B cell (primary cell): ENCODE measurements around the gene KCNK1. TPM values are rescaled to one million over a fixed set of nuclear protein-coding genes. Genes with fewer than 3 reads are reported as not detected.

Source experiments
- ATAC-seq: fragments of 200-7000 bp; cut with Tn5 transposase; one replicate; pipeline ENCODE4 v1.10.0; 2021; ENCODE audit warnings: low read depth, mild to moderate bottlenecking, moderate number of reproducible peaks, moderate library complexity
- CTCF ChIA-PET: fragments of 350-600 bp; sonication (Branson Sonifier 250); formaldehyde crosslinking; loops from one replicate; lab custom pipeline; 2021; ENCODE audit warnings: antibody characterized with exemption, inconsistent platforms; lab: Charles Lee
- POLR2A ChIA-PET: fragments of 350-600 bp; sonication (Branson Sonifier 250); formaldehyde crosslinking; loops from one replicate; lab custom pipeline; 2021; ENCODE audit warnings: antibody characterized with exemption; lab: Charles Lee
- DNase-seq: peaks from one replicate; pipeline ENCODE4 v3.0.0; 2013
- H2AFZ ChIP-seq: 2 replicates; pipeline ENCODE4 v1.6.1; 2012; ENCODE audit warnings: mild to moderate bottlenecking, low read depth, low read length; ENCODE audit not compliant: insufficient read depth, poor library complexity, severe bottlenecking
- H3K27ac ChIP-seq, 2 donors: 1 replicate in 1 of 2; 2 replicates in 1 of 2; pipeline ENCODE4 v1.5.1; 2012 to 2013; ENCODE audit warnings: low read length in 2 of 2, mild to moderate bottlenecking in 2 of 2, moderate library complexity in 1 of 2
- H3K27me3 ChIP-seq, 4 experiments: fragments of 200-600 bp in 1 of 4; sonication (generic) in 1 of 4; replicated peaks in 1 of 4; 1 replicate in 2 of 4; 2 replicates in 2 of 4; pipeline versions ENCODE4 v1.6.1 to v1.7.0; 2013 to 2016; ENCODE audit warnings: low read length in 3 of 4, mild to moderate bottlenecking in 2 of 4, mixed read lengths in 1 of 4, moderate library complexity in 1 of 4; ENCODE audit not compliant: insufficient read depth in 4 of 4, control insufficient read depth in 3 of 4; ENCODE audit errors: control extremely low read depth in 1 of 4
- H3K36me3 ChIP-seq, 2 experiments: replicated peaks in 1 of 2; 1 replicate in 1 of 2; 2 replicates in 1 of 2; pipeline versions ENCODE4 v1.6.1 to v1.7.1; 2013; ENCODE audit warnings: low read length in 1 of 2; ENCODE audit not compliant: insufficient read depth in 2 of 2, control insufficient read depth in 1 of 2; ENCODE audit errors: control extremely low read depth in 1 of 2, extremely low read depth in 1 of 2
- H3K4me1 ChIP-seq, 2 donors: fragments of 200-600 bp in 1 of 2; sonication (generic) in 1 of 2; 1 replicate in 1 of 2; 2 replicates in 1 of 2; pipeline versions ENCODE4 v1.5.1 to v1.6.1; 2013 to 2017; ENCODE audit warnings: low read length in 2 of 2; ENCODE audit not compliant: control insufficient read depth in 2 of 2, insufficient read depth in 2 of 2
- H3K4me2 ChIP-seq: replicated peaks from 2 replicates; pipeline ENCODE3; 2012; ENCODE audit warnings: mild to moderate bottlenecking, low read depth, low read length; ENCODE audit not compliant: poor library complexity, severe bottlenecking
- H3K4me3 ChIP-seq, 5 experiments: fragments of 200-600 bp in 1 of 5; sonication (generic) in 1 of 5; 1 replicate in 3 of 5; 2 replicates in 2 of 5; pipeline versions ENCODE4 v1.5.1 to v1.7.0; 2011 to 2016; ENCODE audit warnings: low read length in 4 of 5, mild to moderate bottlenecking in 4 of 5, low read depth in 2 of 5, control low read depth in 1 of 5, moderate library complexity in 1 of 5; ENCODE audit not compliant: insufficient read depth in 1 of 5; ENCODE audit errors: control extremely low read depth in 1 of 5, extremely low read depth in 1 of 5
- H3K79me2 ChIP-seq: fragments of 200-600 bp; sonication (generic); one replicate; pipeline ENCODE4 v1.6.0; 2016; ENCODE audit warnings: low read length; ENCODE audit not compliant: control insufficient read depth, insufficient read depth
- H3K9ac ChIP-seq: fragments of 200-600 bp; sonication (generic); 2 replicates; pipeline ENCODE4 v1.6.1; 2017; ENCODE audit warnings: mild to moderate bottlenecking, low read length, moderate library complexity
- H3K9me3 ChIP-seq, 3 donors: one replicate each; pipeline versions ENCODE4 v1.6.1 to v1.7.1; 2013; ENCODE audit warnings: low read length in 2 of 3; ENCODE audit not compliant: control insufficient read depth in 2 of 3, insufficient read depth in 1 of 3; ENCODE audit errors: control extremely low read depth in 1 of 3
- H4K20me1 ChIP-seq: 2 replicates; pipeline ENCODE4 v1.6.0; 2012; ENCODE audit warnings: mild to moderate bottlenecking, low read length; ENCODE audit not compliant: insufficient read depth, control insufficient read depth, poor library complexity, severe bottlenecking
- H3K27ac Mint-ChIP-seq: one replicate; pipeline ENCODE4 v1.8.0; 2021; ENCODE audit warnings: mixed read lengths
- H3K27me3 Mint-ChIP-seq: one replicate; pipeline ENCODE4 v1.8.0; 2021; ENCODE audit warnings: mixed read lengths
- H3K4me1 Mint-ChIP-seq: one replicate; pipeline ENCODE4 v1.8.0; 2021; ENCODE audit warnings: mixed read lengths
- H3K4me3 Mint-ChIP-seq: one replicate; pipeline ENCODE4 v1.8.0; 2021; ENCODE audit warnings: mixed read lengths
- H3K9me3 Mint-ChIP-seq: one replicate; pipeline ENCODE4 v1.8.0; 2022; ENCODE audit warnings: mixed read lengths; ENCODE audit not compliant: insufficient read depth
- EZH2 ChIP-seq: IDR thresholded peaks from 2 replicates; pipeline ENCODE4 v1.6.1; 2012; ENCODE audit warnings: borderline replicate concordance, low read depth, mild to moderate bottlenecking, moderate library complexity, low read length; ENCODE audit not compliant: insufficient read depth, poor library complexity, severe bottlenecking
- WGBS: methylation state at CpG from one replicate; pipeline ENCODE4 v1.1.5; 2013; ENCODE audit warnings: missing lambda C conversion rate; ENCODE audit not compliant: insufficient coverage; 5-methylcytosine and 5-hydroxymethylcytosine counted together
- intact Hi-C: fragments of 100-400 bp; cut with micrococcal nuclease; formaldehyde crosslinking; loops from one replicate; pipeline ENCODE4 v1.10.0; 2022
- polyA plus RNA-seq: library from polyadenylated mRNA; depleted of rRNA; stranded (reverse); fragments of >200 nt; gene quantifications from 2 replicates; pipeline ENCODE4 v1.2.3, GENCODE V29; 2012
- total RNA-seq, 2 donors: library from RNA; stranded (reverse); fragments of 120-200 nt in 1 of 2; gene quantifications; 1 replicate in 1 of 2; 2 replicates in 1 of 2; pipeline versions ENCODE4 v1.2.3 to v1.2.4, GENCODE V29; 2013 to 2022
- TF ChIP-seq, protein P1 (sequence below): fragments of 200-600 bp; IDR thresholded peaks from one replicate; pipeline ENCODE4 v1.8.0; 2022; ENCODE audit warnings: antibody characterized with exemption, mild to moderate bottlenecking

KCNK1 gene
- total and polyA plus RNA-seq, 2 donors (not counting 1 experiment from before 2014, with no cell fraction given): not detected

DNA sequence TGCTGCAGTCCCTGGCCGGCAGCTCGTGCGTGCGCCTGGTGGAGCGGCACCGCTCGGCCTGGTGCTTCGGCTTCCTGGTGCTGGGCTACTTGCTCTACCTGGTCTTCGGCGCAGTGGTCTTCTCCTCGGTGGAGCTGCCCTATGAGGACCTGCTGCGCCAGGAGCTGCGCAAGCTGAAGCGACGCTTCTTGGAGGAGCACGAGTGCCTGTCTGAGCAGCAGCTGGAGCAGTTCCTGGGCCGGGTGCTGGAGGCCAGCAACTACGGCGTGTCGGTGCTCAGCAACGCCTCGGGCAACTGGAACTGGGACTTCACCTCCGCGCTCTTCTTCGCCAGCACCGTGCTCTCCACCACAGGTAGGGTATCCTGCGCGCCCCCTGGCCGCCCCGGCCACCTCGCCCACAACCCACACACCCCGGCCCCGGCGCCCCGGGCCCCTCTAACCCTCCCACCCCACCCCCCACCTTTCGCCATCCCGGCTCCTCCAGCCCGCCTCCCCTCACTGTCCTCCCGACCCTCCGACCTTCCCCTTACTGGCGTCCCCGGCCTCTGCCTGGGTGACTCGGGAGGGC, 352 bp downstream of the KCNK1 start:
- no peak overlapping the region for H2AFZ ChIP-seq
- no peak overlapping the region for H3K9ac ChIP-seq
- CTCF ChIA-PET: no interaction called here
- H3K4me2 ChIP-seq: no peak overlapping the region
- H3K27me3 ChIP-seq: peaks cover 0 to 27% (median 11%) of the 10 kb centered on the region in 4 experiments
- Mint-ChIP-seq H3K27me3 (peaks cover 51% of the 10 kb centered on the region), H3K27ac (no peak overlapping the region), H3K4me1 (peaks cover 2% of the 10 kb centered on the region), H3K9me3 (no peaks in the 10 kb centered on the region), H3K4me3 (no peak overlapping the region)
- TF ChIP-seq EZH2: no peak
- TF ChIP-seq, protein P1, sequence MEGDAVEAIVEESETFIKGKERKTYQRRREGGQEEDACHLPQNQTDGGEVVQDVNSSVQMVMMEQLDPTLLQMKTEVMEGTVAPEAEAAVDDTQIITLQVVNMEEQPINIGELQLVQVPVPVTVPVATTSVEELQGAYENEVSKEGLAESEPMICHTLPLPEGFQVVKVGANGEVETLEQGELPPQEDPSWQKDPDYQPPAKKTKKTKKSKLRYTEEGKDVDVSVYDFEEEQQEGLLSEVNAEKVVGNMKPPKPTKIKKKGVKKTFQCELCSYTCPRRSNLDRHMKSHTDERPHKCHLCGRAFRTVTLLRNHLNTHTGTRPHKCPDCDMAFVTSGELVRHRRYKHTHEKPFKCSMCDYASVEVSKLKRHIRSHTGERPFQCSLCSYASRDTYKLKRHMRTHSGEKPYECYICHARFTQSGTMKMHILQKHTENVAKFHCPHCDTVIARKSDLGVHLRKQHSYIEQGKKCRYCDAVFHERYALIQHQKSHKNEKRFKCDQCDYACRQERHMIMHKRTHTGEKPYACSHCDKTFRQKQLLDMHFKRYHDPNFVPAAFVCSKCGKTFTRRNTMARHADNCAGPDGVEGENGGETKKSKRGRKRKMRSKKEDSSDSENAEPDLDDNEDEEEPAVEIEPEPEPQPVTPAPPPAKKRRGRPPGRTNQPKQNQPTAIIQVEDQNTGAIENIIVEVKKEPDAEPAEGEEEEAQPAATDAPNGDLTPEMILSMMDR: no peak
- H3K36me3 ChIP-seq: no peaks in the 10 kb centered on the region
- H3K4me3 ChIP-seq: no peak overlapping the region
- H3K27ac ChIP-seq: no peak overlapping the region
- H3K4me1 ChIP-seq: no peaks in the 10 kb centered on the region
- intact Hi-C loops: no loop called here
- POLR2A ChIA-PET: no interaction called here
- DNase-seq (no peak), ATAC-seq (no peak)
- H3K9me3 ChIP-seq: no peaks in the 10 kb centered on the region
- H3K79me2 ChIP-seq: no peaks in the 10 kb centered on the region
- 3% methylated on average over 33 of the region's 43 CpGs for WGBS
- no peaks in the 10 kb centered on the region for H4K20me1 ChIP-seq

DNA sequence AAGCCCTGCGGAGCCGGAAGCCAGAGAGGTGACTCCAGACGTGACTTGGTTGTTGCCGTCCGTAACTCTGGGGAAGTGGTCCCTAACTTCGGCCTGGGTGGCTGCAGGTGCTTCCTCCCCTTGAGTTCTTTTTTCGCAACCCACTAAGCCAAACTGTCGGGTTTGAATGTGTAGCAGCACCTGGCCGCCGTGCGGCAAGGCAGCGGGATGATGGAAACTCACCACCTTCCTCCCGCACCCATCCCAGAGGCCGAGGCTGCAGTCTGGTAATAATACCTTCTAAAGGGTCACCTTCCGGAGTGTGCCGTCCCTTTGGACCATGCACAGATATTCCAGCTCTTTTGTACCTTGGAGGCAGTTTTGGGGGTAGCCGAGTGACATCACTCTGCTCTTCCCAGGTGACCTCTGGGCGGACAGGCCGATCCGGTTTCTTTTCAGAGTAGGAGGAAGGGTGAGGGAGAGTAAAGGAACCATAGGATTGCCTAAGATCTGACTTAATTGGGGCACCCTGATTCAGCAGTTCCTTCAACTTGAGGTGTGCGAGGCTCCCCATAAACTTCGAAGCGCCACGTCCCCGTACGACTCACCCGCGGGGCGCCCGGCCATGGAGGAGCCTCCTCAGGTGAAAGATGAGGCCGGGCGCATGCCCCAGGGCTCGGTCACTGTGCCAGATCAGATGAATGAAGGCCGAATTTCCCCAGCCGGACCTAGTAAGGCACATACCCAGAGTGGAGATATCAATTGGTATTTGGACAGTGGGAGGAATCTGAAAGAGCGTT, 1.0 kb downstream of the KCNK1 start:
- intact Hi-C loops: no loop called here
- DNase-seq (no peak), ATAC-seq (no peak)
- Mint-ChIP-seq H3K4me3 (no peak overlapping the region), H3K27ac (no peak overlapping the region), H3K9me3 (no peaks in the 10 kb centered on the region), H3K27me3 (peaks cover 51% of the 10 kb centered on the region), H3K4me1 (peaks cover 2% of the 10 kb centered on the region)
- no peaks in the 10 kb centered on the region for H4K20me1 ChIP-seq
- 23% methylated on average over 27 of the region's 36 CpGs for WGBS
- no peaks in the 10 kb centered on the region for H3K4me1 ChIP-seq
- H2AFZ ChIP-seq: no peak overlapping the region
- TF ChIP-seq, protein P1: no peak
- TF ChIP-seq EZH2: no peak
- H3K4me3 ChIP-seq: no peak overlapping the region
- no peaks in the 10 kb centered on the region for H3K79me2 ChIP-seq
- H3K4me2 ChIP-seq: no peak overlapping the region
- H3K36me3 ChIP-seq: no peaks in the 10 kb centered on the region
- no peaks in the 10 kb centered on the region for H3K9me3 ChIP-seq
- CTCF ChIA-PET: no interaction called here
- no peak overlapping the region for H3K9ac ChIP-seq
- no peak overlapping the region for H3K27ac ChIP-seq
- peaks cover 0 to 27% (median 11%) of the 10 kb centered on the region in 4 experiments for H3K27me3 ChIP-seq
- POLR2A ChIA-PET: no interaction called here
